Fibroblast of skin of left quadriceps (primary cell): ENCODE data around the gene CACTIN.

Experiments
- DNase-seq, 2 experiments: peaks; one replicate each; pipeline ENCODE4 v3.0.0-alpha.2; 2013; ENCODE audit warnings: low read depth in 2 of 2

Gene CACTIN

GRCh38 chr19:3646336-3647092 is 19.9 kb upstream of the CACTIN start:
- no peak for DNase-seq

GRCh38 chr19:3645726-3646125 is 19.1 kb upstream of the CACTIN start:
- no peak for DNase-seq

- no peak for DNase-seq
Measured at GRCh38 chr19:3645067-3645396, 18.4 kb upstream of the CACTIN start.

- no peak for DNase-seq
Measured at GRCh38 chr19:3644351-3645066, 17.9 kb upstream of the CACTIN start.

GRCh38 chr19:3643674-3644313 is 17.2 kb upstream of the CACTIN start:
- DNase-seq, result no peak

- no peak for DNase-seq
Measured at GRCh38 chr19:3642987-3643673, 16.5 kb upstream of the CACTIN start.

- DNase-seq, result no peak
Measured at GRCh38 chr19:3642296-3642695, 15.7 kb upstream of the CACTIN start.

GRCh38 chr19:3641515-3642269 is 15.1 kb upstream of the CACTIN start:
- no peak for DNase-seq

GRCh38 chr19:3639479-3639878 is 12.9 kb upstream of the CACTIN start:
- DNase-seq, result no peak

GRCh38 chr19:3638208-3639193 is 11.9 kb upstream of the CACTIN start:
- DNase-seq, result no peak

GRCh38 chr19:3637621-3638020 is 11.0 kb upstream of the CACTIN start:
- DNase-seq, result no peak

- DNase-seq, result no peak
Measured at GRCh38 chr19:3636962-3637361, 10.4 kb upstream of the CACTIN start.

GRCh38 chr19:3636506-3636905 is 9.9 kb upstream of the CACTIN start:
- no peak for DNase-seq

GRCh38 chr19:3634496-3635045 is 8.0 kb upstream of the CACTIN start:
- DNase-seq, result no peak

- no peak for DNase-seq
Measured at GRCh38 chr19:3633559-3633988, 7.0 kb upstream of the CACTIN start.

GRCh38 chr19:3632739-3633558 is 6.4 kb upstream of the CACTIN start:
- DNase-seq, result no peak

- no peak for DNase-seq
Measured at GRCh38 chr19:3632098-3632497, 5.5 kb upstream of the CACTIN start.

GRCh38 chr19:3631053-3631861 is 4.7 kb upstream of the CACTIN start:
- DNase-seq, result no peak
